HepG2 (cell line): ENCODE measurements around the gene FOSB. TPM values are rescaled to one million over a fixed set of nuclear protein-coding genes. Genes with fewer than 3 reads are reported as not detected.

Source experiments
- ETV6 ChIP-seq: sonication (generic); formaldehyde crosslinking; conservative IDR thresholded peaks from 2 replicates; pipeline ENCODE4 v1.4.0; 2020; ENCODE audit warnings: missing genetic modification reagents
- HDAC1 ChIP-seq: sonication (generic); formaldehyde crosslinking; IDR thresholded peaks from 2 replicates; pipeline ENCODE4 v1.5.1; 2020; ENCODE audit warnings: mild to moderate bottlenecking, missing genetic modification reagents
- MEF2D ChIP-seq: sonication (generic); formaldehyde crosslinking; IDR thresholded peaks from 2 replicates; pipeline ENCODE4 v1.5.1; 2020; ENCODE audit warnings: mild to moderate bottlenecking, missing genetic modification reagents
- NKX3-1 ChIP-seq: sonication (generic); formaldehyde crosslinking; IDR thresholded peaks from 2 replicates; pipeline ENCODE4 v1.5.0; 2020; ENCODE audit warnings: missing genetic modification reagents
- NR1H2 ChIP-seq: sonication (generic); formaldehyde crosslinking; IDR thresholded peaks from 2 replicates; pipeline ENCODE4 v1.8.1; 2022; ENCODE audit warnings: low read depth, missing genetic modification reagents, borderline replicate concordance
- TAF15 ChIP-seq: fragments of 200-400 bp; formaldehyde crosslinking; IDR thresholded peaks from one replicate; pipeline ENCODE4 v1.6.1; 2018; ENCODE audit warnings: mild to moderate bottlenecking, low read depth, low read length; ENCODE audit not compliant: poor library complexity, severe bottlenecking
- ZNF44 ChIP-seq: sonication (generic); formaldehyde crosslinking; IDR thresholded peaks from 2 replicates; pipeline ENCODE4 v1.5.1; 2020; ENCODE audit warnings: mild to moderate bottlenecking, missing genetic modification reagents
- polyA plus RNA-seq, 8 experiments: library from polyadenylated mRNA; depleted of rRNA in 3 of 8; stranded (reverse) in 7 of 8; unstranded in 1 of 8; fragments of >200 nt; fragmentation: Illumina TruSeq in 4 of 8; extraction: Trizol in 4 of 8; gene quantifications; 2 replicates each; pipeline versions ENCODE4 v1.2.1 to v1.2.3, GENCODE V29; 2011 to 2016; ENCODE audit warnings: low read depth in 4 of 8, missing spikeins in 1 of 8, mixed read lengths in 1 of 8; ENCODE audit not compliant: insufficient read depth in 1 of 8
- total RNA-seq, 5 experiments: library from RNA; depleted of rRNA; stranded (reverse); fragments of >200 nt; fragmentation: Illumina TruSeq; extraction: Trizol; gene quantifications; 2 replicates each; pipeline ENCODE4 v1.2.3, GENCODE V29; 2016; ENCODE audit warnings: low read depth in 1 of 5
- TF ChIP-seq, protein P1 (sequence below): sonication (generic); formaldehyde crosslinking; IDR thresholded peaks from 2 replicates; pipeline ENCODE4 v1.4.0; 2020; ENCODE audit warnings: missing genetic modification reagents
- TF ChIP-seq, protein P2 (sequence below): sonication (generic); formaldehyde crosslinking; IDR thresholded peaks from 2 replicates; pipeline ENCODE4 v1.4.0; 2020; ENCODE audit warnings: missing genetic modification reagents, borderline replicate concordance
- TF ChIP-seq, protein P3 (sequence below): sonication (generic); formaldehyde crosslinking; conservative IDR thresholded peaks from 2 replicates; pipeline ENCODE4 v1.8.0; 2022; ENCODE audit warnings: low read depth, missing genetic modification reagents
- TF ChIP-seq, protein P4 (sequence below): sonication (generic); formaldehyde crosslinking; IDR thresholded peaks from 2 replicates; pipeline ENCODE4 v1.9.0; 2021; ENCODE audit warnings: missing genetic modification reagents, mild to moderate bottlenecking, borderline replicate concordance

FOSB gene
- total and polyA plus RNA-seq, 2 of the 13 experiments (the other 11 are each of a cell fraction or from before 2014, with no cell fraction given), result 2.8 to 6.0 TPM

DNA sequence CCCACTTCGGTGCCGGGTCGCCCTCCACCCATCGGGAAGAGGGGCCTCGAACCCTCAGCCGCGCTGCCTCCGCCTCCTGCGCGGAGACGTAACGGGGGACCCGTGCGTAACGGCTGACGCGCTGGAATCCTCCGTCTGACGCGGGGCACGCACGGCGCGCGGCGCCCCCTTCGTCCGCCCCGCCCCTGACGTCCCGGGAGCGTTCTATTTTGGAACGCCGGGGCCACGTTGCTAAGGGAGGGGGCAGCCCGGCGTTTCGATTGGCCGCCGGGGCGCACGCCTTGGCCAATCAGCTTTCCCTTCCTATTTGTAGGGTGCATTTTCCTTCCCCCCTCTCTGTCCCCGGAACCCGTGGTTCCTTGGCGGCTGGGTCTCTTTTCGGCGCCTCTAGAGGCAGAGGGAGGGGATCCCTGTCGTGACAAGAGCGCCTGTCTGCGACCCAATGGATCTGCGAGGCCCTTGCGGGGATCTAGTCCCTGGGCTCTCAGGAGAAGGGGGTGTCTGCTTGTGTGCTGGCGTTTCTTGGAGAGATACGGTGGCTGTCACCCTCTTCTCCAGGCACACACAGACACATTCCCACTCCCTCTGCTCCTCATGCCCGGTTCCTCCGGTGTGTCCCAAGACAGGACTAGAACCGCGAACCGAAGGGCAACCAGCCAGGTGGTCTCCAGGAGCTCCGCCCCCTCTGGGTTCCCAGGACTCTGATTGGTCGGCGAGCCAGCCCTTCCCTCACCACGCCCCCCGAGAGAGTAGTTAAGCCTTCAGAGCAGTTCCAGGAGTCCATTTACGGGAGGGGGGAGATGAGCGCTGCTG is 1.5 kb downstream of the FOSB start (continued):
- TF ChIP-seq, protein P1, sequence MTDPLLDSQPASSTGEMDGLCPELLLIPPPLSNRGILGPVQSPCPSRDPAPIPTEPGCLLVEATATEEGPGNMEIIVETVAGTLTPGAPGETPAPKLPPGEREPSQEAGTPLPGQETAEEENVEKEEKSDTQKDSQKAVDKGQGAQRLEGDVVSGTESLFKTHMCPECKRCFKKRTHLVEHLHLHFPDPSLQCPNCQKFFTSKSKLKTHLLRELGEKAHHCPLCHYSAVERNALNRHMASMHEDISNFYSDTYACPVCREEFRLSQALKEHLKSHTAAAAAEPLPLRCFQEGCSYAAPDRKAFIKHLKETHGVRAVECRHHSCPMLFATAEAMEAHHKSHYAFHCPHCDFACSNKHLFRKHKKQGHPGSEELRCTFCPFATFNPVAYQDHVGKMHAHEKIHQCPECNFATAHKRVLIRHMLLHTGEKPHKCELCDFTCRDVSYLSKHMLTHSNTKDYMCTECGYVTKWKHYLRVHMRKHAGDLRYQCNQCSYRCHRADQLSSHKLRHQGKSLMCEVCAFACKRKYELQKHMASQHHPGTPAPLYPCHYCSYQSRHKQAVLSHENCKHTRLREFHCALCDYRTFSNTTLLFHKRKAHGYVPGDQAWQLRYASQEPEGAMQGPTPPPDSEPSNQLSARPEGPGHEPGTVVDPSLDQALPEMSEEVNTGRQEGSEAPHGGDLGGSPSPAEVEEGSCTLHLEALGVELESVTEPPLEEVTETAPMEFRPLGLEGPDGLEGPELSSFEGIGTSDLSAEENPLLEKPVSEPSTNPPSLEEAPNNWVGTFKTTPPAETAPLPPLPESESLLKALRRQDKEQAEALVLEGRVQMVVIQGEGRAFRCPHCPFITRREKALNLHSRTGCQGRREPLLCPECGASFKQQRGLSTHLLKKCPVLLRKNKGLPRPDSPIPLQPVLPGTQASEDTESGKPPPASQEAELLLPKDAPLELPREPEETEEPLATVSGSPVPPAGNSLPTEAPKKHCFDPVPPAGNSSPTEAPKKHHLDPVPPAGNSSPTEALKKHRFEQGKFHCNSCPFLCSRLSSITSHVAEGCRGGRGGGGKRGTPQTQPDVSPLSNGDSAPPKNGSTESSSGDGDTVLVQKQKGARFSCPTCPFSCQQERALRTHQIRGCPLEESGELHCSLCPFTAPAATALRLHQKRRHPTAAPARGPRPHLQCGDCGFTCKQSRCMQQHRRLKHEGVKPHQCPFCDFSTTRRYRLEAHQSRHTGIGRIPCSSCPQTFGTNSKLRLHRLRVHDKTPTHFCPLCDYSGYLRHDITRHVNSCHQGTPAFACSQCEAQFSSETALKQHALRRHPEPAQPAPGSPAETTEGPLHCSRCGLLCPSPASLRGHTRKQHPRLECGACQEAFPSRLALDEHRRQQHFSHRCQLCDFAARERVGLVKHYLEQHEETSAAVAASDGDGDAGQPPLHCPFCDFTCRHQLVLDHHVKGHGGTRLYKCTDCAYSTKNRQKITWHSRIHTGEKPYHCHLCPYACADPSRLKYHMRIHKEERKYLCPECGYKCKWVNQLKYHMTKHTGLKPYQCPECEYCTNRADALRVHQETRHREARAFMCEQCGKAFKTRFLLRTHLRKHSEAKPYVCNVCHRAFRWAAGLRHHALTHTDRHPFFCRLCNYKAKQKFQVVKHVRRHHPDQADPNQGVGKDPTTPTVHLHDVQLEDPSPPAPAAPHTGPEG (CRISPR knock-in tag), result no peak
- TF ChIP-seq ETV6 (CRISPR knock-in tag) (no peak), NKX3-1 (CRISPR knock-in tag) (no peak), HDAC1 (CRISPR knock-in tag) (peak; percentile 88), NR1H2 (CRISPR knock-in tag) (no peak), ZNF44 (CRISPR knock-in tag) (no peak), TAF15 (no peak), MEF2D (CRISPR knock-in tag) (peak; percentile 71)
- TF ChIP-seq, protein P2, sequence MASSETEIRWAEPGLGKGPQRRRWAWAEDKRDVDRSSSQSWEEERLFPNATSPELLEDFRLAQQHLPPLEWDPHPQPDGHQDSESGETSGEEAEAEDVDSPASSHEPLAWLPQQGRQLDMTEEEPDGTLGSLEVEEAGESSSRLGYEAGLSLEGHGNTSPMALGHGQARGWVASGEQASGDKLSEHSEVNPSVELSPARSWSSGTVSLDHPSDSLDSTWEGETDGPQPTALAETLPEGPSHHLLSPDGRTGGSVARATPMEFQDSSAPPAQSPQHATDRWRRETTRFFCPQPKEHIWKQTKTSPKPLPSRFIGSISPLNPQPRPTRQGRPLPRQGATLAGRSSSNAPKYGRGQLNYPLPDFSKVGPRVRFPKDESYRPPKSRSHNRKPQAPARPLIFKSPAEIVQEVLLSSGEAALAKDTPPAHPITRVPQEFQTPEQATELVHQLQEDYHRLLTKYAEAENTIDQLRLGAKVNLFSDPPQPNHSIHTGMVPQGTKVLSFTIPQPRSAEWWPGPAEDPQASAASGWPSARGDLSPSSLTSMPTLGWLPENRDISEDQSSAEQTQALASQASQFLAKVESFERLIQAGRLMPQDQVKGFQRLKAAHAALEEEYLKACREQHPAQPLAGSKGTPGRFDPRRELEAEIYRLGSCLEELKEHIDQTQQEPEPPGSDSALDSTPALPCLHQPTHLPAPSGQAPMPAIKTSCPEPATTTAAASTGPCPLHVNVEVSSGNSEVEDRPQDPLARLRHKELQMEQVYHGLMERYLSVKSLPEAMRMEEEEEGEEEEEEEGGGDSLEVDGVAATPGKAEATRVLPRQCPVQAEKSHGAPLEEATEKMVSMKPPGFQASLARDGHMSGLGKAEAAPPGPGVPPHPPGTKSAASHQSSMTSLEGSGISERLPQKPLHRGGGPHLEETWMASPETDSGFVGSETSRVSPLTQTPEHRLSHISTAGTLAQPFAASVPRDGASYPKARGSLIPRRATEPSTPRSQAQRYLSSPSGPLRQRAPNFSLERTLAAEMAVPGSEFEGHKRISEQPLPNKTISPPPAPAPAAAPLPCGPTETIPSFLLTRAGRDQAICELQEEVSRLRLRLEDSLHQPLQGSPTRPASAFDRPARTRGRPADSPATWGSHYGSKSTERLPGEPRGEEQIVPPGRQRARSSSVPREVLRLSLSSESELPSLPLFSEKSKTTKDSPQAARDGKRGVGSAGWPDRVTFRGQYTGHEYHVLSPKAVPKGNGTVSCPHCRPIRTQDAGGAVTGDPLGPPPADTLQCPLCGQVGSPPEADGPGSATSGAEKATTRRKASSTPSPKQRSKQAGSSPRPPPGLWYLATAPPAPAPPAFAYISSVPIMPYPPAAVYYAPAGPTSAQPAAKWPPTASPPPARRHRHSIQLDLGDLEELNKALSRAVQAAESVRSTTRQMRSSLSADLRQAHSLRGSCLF, result no peak
- TF ChIP-seq, protein P3, sequence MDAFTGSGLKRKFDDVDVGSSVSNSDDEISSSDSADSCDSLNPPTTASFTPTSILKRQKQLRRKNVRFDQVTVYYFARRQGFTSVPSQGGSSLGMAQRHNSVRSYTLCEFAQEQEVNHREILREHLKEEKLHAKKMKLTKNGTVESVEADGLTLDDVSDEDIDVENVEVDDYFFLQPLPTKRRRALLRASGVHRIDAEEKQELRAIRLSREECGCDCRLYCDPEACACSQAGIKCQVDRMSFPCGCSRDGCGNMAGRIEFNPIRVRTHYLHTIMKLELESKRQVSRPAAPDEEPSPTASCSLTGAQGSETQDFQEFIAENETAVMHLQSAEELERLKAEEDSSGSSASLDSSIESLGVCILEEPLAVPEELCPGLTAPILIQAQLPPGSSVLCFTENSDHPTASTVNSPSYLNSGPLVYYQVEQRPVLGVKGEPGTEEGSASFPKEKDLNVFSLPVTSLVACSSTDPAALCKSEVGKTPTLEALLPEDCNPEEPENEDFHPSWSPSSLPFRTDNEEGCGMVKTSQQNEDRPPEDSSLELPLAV, result no peak
- TF ChIP-seq, protein P4, sequence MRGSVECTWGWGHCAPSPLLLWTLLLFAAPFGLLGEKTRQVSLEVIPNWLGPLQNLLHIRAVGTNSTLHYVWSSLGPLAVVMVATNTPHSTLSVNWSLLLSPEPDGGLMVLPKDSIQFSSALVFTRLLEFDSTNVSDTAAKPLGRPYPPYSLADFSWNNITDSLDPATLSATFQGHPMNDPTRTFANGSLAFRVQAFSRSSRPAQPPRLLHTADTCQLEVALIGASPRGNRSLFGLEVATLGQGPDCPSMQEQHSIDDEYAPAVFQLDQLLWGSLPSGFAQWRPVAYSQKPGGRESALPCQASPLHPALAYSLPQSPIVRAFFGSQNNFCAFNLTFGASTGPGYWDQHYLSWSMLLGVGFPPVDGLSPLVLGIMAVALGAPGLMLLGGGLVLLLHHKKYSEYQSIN (CRISPR knock-in tag), result no peak
